ENCODE measurements around the gene PCBP3. TPM values are rescaled to one million over a fixed set of nuclear protein-coding genes. Genes with fewer than 3 reads are reported as not detected.
"Not testable (repeated sequence)": the region's sequence is repeated elsewhere in the genome, so short reads cannot be mapped to it uniquely, and the experiment has no call there.

The PCBP3 gene
- total RNA-seq, 2 experiments from 2014 or later: 3.4 to 3.9 TPM

- CTCF ChIA-PET: no interaction called here
- H3K36me3 Mint-ChIP-seq (ENCODE audit: low read depth): peaks cover 6% of the 10 kb centered on the region
- DNase-seq: no peak
- no peak overlapping the region for H3K27ac Mint-ChIP-seq
- peaks cover 20% of the 10 kb centered on the region for H3K27me3 Mint-ChIP-seq
- H3K4me3 Mint-ChIP-seq: no peak overlapping the region
- H3K4me1 Mint-ChIP-seq: no peaks in the 10 kb centered on the region
- POLR2A ChIA-PET: no interaction called here
- peaks cover 15% of the 10 kb centered on the region for H3K9me3 Mint-ChIP-seq
These were observed 199.9 kb downstream of the PCBP3 start for GRCh38 chr21:45843426-45843825.

GRCh38 chr21:45844181-45844580, 200.7 kb downstream of the PCBP3 start:
- no peaks in the 10 kb centered on the region for H3K4me1 Mint-ChIP-seq

GRCh38 chr21:45845063-45845769, 201.7 kb downstream of the PCBP3 start:
- H3K27ac Mint-ChIP-seq: no peak overlapping the region
- ChIA-PET CTCF (interaction anchor here (0.6 kb wide), 1 partner anchor 706 kb away, joined by 3 read pairs; no protein-coding TSS in a partner anchor), POLR2A (no interaction called here)
- H3K4me1 Mint-ChIP-seq: no peaks in the 10 kb centered on the region
- peaks cover 20% of the 10 kb centered on the region for H3K27me3 Mint-ChIP-seq
- no peak overlapping the region for H3K4me3 Mint-ChIP-seq
- H3K36me3 Mint-ChIP-seq (ENCODE audit: low read depth): peaks cover 6% of the 10 kb centered on the region
- DNase-seq: no peak
- peaks cover 15% of the 10 kb centered on the region for H3K9me3 Mint-ChIP-seq

More at GRCh38 chr21:45844181-45844580, 200.7 kb downstream of the PCBP3 start:
- CTCF ChIA-PET: no interaction called here
- POLR2A ChIA-PET: no interaction called here
- no peak for DNase-seq
- peaks cover 6% of the 10 kb centered on the region for H3K36me3 Mint-ChIP-seq (ENCODE audit: low read depth)
- no peak overlapping the region for H3K4me3 Mint-ChIP-seq
- H3K27ac Mint-ChIP-seq: no peak overlapping the region
- H3K9me3 Mint-ChIP-seq: peaks cover 15% of the 10 kb centered on the region
- peaks cover 20% of the 10 kb centered on the region for H3K27me3 Mint-ChIP-seq

GRCh38 chr21:45845770-45846090, 202.2 kb downstream of the PCBP3 start:
- CTCF ChIA-PET: interaction anchor here (0.6 kb wide), 1 partner anchor 707 kb away, joined by 3 read pairs; no protein-coding TSS in a partner anchor
- Mint-ChIP-seq H3K4me1 (no peaks in the 10 kb centered on the region), H3K27ac (no peak overlapping the region), H3K4me3 (no peak overlapping the region), H3K36me3 (ENCODE audit: low read depth) (peaks cover 6% of the 10 kb centered on the region), H3K9me3 (peaks cover 13% of the 10 kb centered on the region), H3K27me3 (peaks cover 22% of the 10 kb centered on the region)
- no peak for DNase-seq
- POLR2A ChIA-PET: no interaction called here

- peaks cover 21% of the 10 kb centered on the region for H3K27me3 Mint-ChIP-seq
- H3K36me3 Mint-ChIP-seq (ENCODE audit: low read depth): peaks cover 3% of the 10 kb centered on the region
- ChIA-PET CTCF (no interaction called here), POLR2A (no interaction called here)
- no peak for DNase-seq
- no peaks in the 10 kb centered on the region for H3K4me1 Mint-ChIP-seq
- H3K4me3 Mint-ChIP-seq: no peak overlapping the region
- H3K9me3 Mint-ChIP-seq: peaks cover 7% of the 10 kb centered on the region
- H3K27ac Mint-ChIP-seq: no peak overlapping the region
These were observed 203.0 kb downstream of the PCBP3 start for GRCh38 chr21:45846373-45847160.

- Mint-ChIP-seq H3K9me3 (no peaks in the 10 kb centered on the region), H3K36me3 (ENCODE audit: low read depth) (no peaks in the 10 kb centered on the region), H3K4me1 (no peaks in the 10 kb centered on the region), H3K27me3 (peaks cover 15% of the 10 kb centered on the region), H3K4me3 (no peak overlapping the region), H3K27ac (no peak overlapping the region)
- ChIA-PET CTCF (interaction anchor here (0.6 kb wide), 1 partner anchor 709 kb away, joined by 3 read pairs; no protein-coding TSS in a partner anchor), POLR2A (no interaction called here)
- no peak for DNase-seq
These were observed 204.3 kb downstream of the PCBP3 start for GRCh38 chr21:45847870-45848269.

- no peaks in the 10 kb centered on the region for H3K9me3 Mint-ChIP-seq
- no peaks in the 10 kb centered on the region for H3K4me1 Mint-ChIP-seq
- H3K36me3 Mint-ChIP-seq (ENCODE audit: low read depth): no peaks in the 10 kb centered on the region
- peaks cover 15% of the 10 kb centered on the region for H3K27me3 Mint-ChIP-seq
- ChIA-PET CTCF (no interaction called here), POLR2A (no interaction called here)
- H3K4me3 Mint-ChIP-seq: no peak overlapping the region
- no peak for DNase-seq
- H3K27ac Mint-ChIP-seq: no peak overlapping the region
These were observed 204.8 kb downstream of the PCBP3 start for GRCh38 chr21:45848331-45848730.

GRCh38 chr21:45848805-45849204, 205.3 kb downstream of the PCBP3 start:
- CTCF ChIA-PET: no interaction called here

GRCh38 chr21:45849651-45850050, 206.1 kb downstream of the PCBP3 start:
- no peaks in the 10 kb centered on the region for H3K4me1 Mint-ChIP-seq
- peaks cover 15% of the 10 kb centered on the region for H3K27me3 Mint-ChIP-seq
- H3K27ac Mint-ChIP-seq: no peak overlapping the region
- H3K36me3 Mint-ChIP-seq (ENCODE audit: low read depth): no peaks in the 10 kb centered on the region
- ChIA-PET CTCF (no interaction called here), POLR2A (no interaction called here)
- H3K4me3 Mint-ChIP-seq: no peak overlapping the region
- no peaks in the 10 kb centered on the region for H3K9me3 Mint-ChIP-seq
- no peak for DNase-seq

More at GRCh38 chr21:45848805-45849204, 205.3 kb downstream of the PCBP3 start:
- Mint-ChIP-seq H3K27me3 (peaks cover 15% of the 10 kb centered on the region), H3K4me1 (no peaks in the 10 kb centered on the region), H3K36me3 (ENCODE audit: low read depth) (no peaks in the 10 kb centered on the region), H3K9me3 (no peaks in the 10 kb centered on the region), H3K4me3 (no peak overlapping the region), H3K27ac (no peak overlapping the region)
- POLR2A ChIA-PET: no interaction called here
- DNase-seq: no peak

- POLR2A ChIA-PET: no interaction called here
- peaks cover 15% of the 10 kb centered on the region for H3K27me3 Mint-ChIP-seq
- no peak for DNase-seq
These were observed 206.7 kb downstream of the PCBP3 start for GRCh38 chr21:45850181-45850580.

GRCh38 chr21:45852386-45852785, 208.9 kb downstream of the PCBP3 start:
- H3K9me3 Mint-ChIP-seq; CTCF ChIA-PET; H3K4me3 Mint-ChIP-seq; H3K36me3 Mint-ChIP-seq (ENCODE audit: low read depth); H3K4me1 Mint-ChIP-seq; H3K27me3 Mint-ChIP-seq; POLR2A ChIA-PET; DNase-seq; H3K27ac Mint-ChIP-seq: not testable (repeated sequence)

More at GRCh38 chr21:45850181-45850580, 206.7 kb downstream of the PCBP3 start:
- CTCF ChIA-PET: interaction anchor here (1.1 kb wide), 1 partner anchor 31 kb away, joined by 4 read pairs; no protein-coding TSS in a partner anchor
- Mint-ChIP-seq H3K4me3 (no peak overlapping the region), H3K36me3 (ENCODE audit: low read depth) (no peaks in the 10 kb centered on the region), H3K9me3 (no peaks in the 10 kb centered on the region), H3K27ac (no peak overlapping the region), H3K4me1 (no peaks in the 10 kb centered on the region)

- Mint-ChIP-seq H3K27me3 (peaks cover 5% of the 10 kb centered on the region), H3K4me3 (no peak overlapping the region), H3K4me1 (no peaks in the 10 kb centered on the region), H3K9me3 (no peaks in the 10 kb centered on the region), H3K27ac (no peak overlapping the region), H3K36me3 (ENCODE audit: low read depth) (no peaks in the 10 kb centered on the region)
- ChIA-PET POLR2A (interaction anchor here (0.5 kb wide), 1 partner anchor 19 kb away, joined by 3 read pairs; no protein-coding TSS in a partner anchor), CTCF (no interaction called here)
- DNase-seq: no peak
These were observed 209.4 kb downstream of the PCBP3 start for GRCh38 chr21:45852886-45853400.

GRCh38 chr21:45853703-45854342, 210.3 kb downstream of the PCBP3 start:
- H3K36me3 Mint-ChIP-seq (ENCODE audit: low read depth): no peaks in the 10 kb centered on the region
- no peaks in the 10 kb centered on the region for H3K4me1 Mint-ChIP-seq
- no peak overlapping the region for H3K27ac Mint-ChIP-seq
- DNase-seq: no peak
- POLR2A ChIA-PET: interaction anchor here (0.5 kb wide), 1 partner anchor 18 kb away, joined by 3 read pairs; no protein-coding TSS in a partner anchor
- H3K27me3 Mint-ChIP-seq: peaks cover 3% of the 10 kb centered on the region
- H3K4me3 Mint-ChIP-seq: no peak overlapping the region
- CTCF ChIA-PET: no interaction called here
- no peaks in the 10 kb centered on the region for H3K9me3 Mint-ChIP-seq
